Measurements from ENCODE around the gene RCN2. TPM values are rescaled to one million over a fixed set of nuclear protein-coding genes. Genes with fewer than 3 reads are reported as not detected.

RCN2 gene
- total RNA-seq, 1 experiment from 2014 or later: 78.6 TPM

DNA sequence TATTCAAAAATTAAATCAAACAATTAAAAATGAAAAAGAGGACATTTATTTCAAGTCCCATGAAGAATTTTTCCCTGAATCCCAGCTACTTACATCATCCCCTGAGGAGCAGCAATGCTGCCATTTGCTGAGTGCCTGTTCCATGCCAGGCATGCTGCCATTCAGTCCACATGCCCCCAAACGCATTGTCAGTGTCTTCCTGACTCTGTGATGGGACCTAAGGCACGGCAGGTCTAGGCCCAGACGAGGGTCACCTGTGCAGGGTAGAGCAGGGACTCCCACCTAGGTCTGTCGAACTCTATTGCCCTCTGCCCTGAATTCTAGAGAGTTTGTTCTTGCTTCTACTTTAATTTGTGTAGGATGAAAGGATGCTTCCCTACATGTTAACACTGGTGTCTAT, 70.4 kb downstream of the RCN2 start:
- no peak overlapping the region for H3K27ac ChIP-seq (ENCODE audit: low read depth, low read length, poor library complexity, severe bottlenecking)
- H3K36me3 ChIP-seq (ENCODE audit: insufficient read depth, low read length, poor library complexity, severe bottlenecking): no peaks in the 10 kb centered on the region
- BruUV-seq (replicated peaks): no TSS peak
- no peak overlapping the region for H3K4me3 ChIP-seq (ENCODE audit: low read depth, low read length, poor library complexity, severe bottlenecking)
- no peak for DNase-seq (ENCODE audit: low spot score)
- H3K27me3 ChIP-seq (replicated peaks; ENCODE audit: insufficient read depth, low read depth, low read length, poor library complexity): no peaks in the 10 kb centered on the region
- TF ChIP-seq EZH2 (IDR thresholded peaks at IDR 0.05; ENCODE audit: borderline replicate concordance, low read depth, low read length, poor library complexity, severe bottlenecking): no peak
- TF ChIP-seq, protein P1, sequence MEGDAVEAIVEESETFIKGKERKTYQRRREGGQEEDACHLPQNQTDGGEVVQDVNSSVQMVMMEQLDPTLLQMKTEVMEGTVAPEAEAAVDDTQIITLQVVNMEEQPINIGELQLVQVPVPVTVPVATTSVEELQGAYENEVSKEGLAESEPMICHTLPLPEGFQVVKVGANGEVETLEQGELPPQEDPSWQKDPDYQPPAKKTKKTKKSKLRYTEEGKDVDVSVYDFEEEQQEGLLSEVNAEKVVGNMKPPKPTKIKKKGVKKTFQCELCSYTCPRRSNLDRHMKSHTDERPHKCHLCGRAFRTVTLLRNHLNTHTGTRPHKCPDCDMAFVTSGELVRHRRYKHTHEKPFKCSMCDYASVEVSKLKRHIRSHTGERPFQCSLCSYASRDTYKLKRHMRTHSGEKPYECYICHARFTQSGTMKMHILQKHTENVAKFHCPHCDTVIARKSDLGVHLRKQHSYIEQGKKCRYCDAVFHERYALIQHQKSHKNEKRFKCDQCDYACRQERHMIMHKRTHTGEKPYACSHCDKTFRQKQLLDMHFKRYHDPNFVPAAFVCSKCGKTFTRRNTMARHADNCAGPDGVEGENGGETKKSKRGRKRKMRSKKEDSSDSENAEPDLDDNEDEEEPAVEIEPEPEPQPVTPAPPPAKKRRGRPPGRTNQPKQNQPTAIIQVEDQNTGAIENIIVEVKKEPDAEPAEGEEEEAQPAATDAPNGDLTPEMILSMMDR (conservative IDR thresholded peaks at IDR 0.05; ENCODE audit: low read depth, low read length): no peak
- intact Hi-C loops (cut with micrococcal nuclease; ENCODE audit: unreplicated experiment): no loop called here
- H3K9me3 ChIP-seq (ENCODE audit: low read depth, low read length, poor library complexity, severe bottlenecking): no peaks in the 10 kb centered on the region
- CTCF ChIA-PET: no interaction called here
- POLR2A ChIA-PET (ENCODE audit: low non-redundant PET): no interaction called here
- no peaks in the 10 kb centered on the region for H3K4me1 ChIP-seq (ENCODE audit: insufficient read depth, low read length, poor library complexity, severe bottlenecking)

DNA sequence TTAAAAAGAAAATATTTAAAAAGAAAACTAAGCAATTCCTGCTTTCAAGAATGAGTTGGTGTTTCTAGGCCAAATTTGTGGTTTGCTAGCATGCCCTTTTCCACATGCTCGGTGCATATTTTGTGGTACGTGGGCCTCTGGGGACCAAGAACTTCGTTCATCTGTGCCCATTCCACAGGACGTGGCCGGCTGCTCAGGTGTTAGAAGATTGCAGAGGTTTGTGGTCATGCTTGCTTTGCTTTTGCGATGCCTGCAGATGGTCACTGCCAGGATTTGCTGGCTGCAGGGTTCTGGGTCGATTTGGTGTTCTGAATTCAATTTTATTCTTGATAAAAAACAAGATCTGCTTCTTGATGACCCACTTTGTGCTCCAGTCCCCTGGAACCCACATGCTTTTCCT, 70.9 kb downstream of the RCN2 start:
- Histone ChIP-seq H3K27ac (ENCODE audit: low read depth, low read length, poor library complexity, severe bottlenecking) (no peak overlapping the region), H3K4me3 (ENCODE audit: low read depth, low read length, poor library complexity, severe bottlenecking) (no peak overlapping the region), H3K27me3 (replicated peaks; ENCODE audit: insufficient read depth, low read depth, low read length, poor library complexity) (no peaks in the 10 kb centered on the region), H3K36me3 (ENCODE audit: insufficient read depth, low read length, poor library complexity, severe bottlenecking) (no peaks in the 10 kb centered on the region), H3K4me1 (ENCODE audit: insufficient read depth, low read length, poor library complexity, severe bottlenecking) (no peaks in the 10 kb centered on the region), H3K9me3 (ENCODE audit: low read depth, low read length, poor library complexity, severe bottlenecking) (no peaks in the 10 kb centered on the region)
- POLR2A ChIA-PET (ENCODE audit: low non-redundant PET): no interaction called here
- CTCF ChIA-PET: no interaction called here
- BruUV-seq (replicated peaks): no TSS peak
- no peak for TF ChIP-seq EZH2 (IDR thresholded peaks at IDR 0.05; ENCODE audit: borderline replicate concordance, low read depth, low read length, poor library complexity, severe bottlenecking)
- TF ChIP-seq, protein P1 (conservative IDR thresholded peaks at IDR 0.05; ENCODE audit: low read depth, low read length): no peak
- intact Hi-C loops (cut with micrococcal nuclease; ENCODE audit: unreplicated experiment): no loop called here
- no peak for DNase-seq (ENCODE audit: low spot score)

DNA sequence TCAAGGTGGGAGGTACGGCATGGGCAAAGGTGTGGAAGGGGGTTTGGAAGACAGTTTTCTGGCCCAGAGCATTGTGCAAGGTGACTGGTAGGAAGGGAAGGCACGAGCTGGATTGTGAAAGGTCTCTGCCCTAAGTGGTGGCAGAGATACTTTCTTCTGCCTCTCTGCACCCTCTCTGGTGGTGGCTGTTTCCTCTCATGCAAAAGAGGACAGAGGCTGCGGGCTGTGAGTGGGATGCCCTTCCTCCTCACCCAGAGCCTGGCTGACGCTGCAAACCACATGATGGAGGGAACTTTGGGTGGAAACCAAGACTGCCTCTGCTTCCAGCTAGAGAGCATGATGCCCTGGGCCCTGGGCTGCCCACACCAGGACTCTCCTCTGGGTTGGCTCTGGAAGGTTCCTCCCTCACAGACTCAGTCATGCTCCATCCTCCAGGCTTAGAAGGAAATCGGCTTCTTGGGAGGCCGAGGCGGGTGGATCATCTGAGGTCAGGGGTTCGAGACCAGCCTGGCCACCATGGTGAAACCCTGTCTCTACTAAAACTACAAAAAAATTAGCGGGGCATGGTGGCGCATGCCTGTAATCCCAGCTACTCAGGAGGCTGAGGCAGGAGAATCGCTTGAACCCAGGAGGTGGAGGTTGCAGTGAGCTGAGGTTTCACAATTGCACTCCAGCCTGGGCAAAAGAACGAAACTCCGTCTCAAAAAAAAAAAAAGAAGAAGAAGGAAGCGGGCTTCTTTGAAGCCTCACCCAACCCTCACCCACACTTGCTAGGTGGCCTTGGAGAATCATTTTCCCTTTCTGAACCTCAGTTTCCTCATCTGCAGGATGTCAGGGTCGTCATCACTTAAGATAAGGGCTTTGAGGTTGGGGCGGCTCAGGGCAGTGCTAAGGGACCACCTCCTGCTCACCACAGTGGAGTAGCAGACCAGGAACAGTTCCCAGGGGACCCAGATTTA, 71.7 kb downstream of the RCN2 start:
- no peak for DNase-seq (ENCODE audit: low spot score)

More for the DNA sequence above, 71.7 kb downstream of the RCN2 start:
- ChIA-PET CTCF (no interaction called here), POLR2A (ENCODE audit: low non-redundant PET) (no interaction called here)
- H3K9me3 ChIP-seq (ENCODE audit: low read depth, low read length, poor library complexity, severe bottlenecking): no peaks in the 10 kb centered on the region
- BruUV-seq (replicated peaks): no TSS peak
- no peak overlapping the region for H3K4me3 ChIP-seq (ENCODE audit: low read depth, low read length, poor library complexity, severe bottlenecking)
- H3K36me3 ChIP-seq (ENCODE audit: insufficient read depth, low read length, poor library complexity, severe bottlenecking): no peaks in the 10 kb centered on the region
- intact Hi-C loops (cut with micrococcal nuclease; ENCODE audit: unreplicated experiment): no loop called here
- H3K4me1 ChIP-seq (ENCODE audit: insufficient read depth, low read length, poor library complexity, severe bottlenecking): no peaks in the 10 kb centered on the region
- no peak overlapping the region for H3K27ac ChIP-seq (ENCODE audit: low read depth, low read length, poor library complexity, severe bottlenecking)
- no peaks in the 10 kb centered on the region for H3K27me3 ChIP-seq (replicated peaks; ENCODE audit: insufficient read depth, low read depth, low read length, poor library complexity)
- TF ChIP-seq, protein P1 (conservative IDR thresholded peaks at IDR 0.05; ENCODE audit: low read depth, low read length): no peak
- no peak for TF ChIP-seq EZH2 (IDR thresholded peaks at IDR 0.05; ENCODE audit: borderline replicate concordance, low read depth, low read length, poor library complexity, severe bottlenecking)

Other genes with a start within 250 kb of the RCN2 start
- 21.5 and 28.5 TPM in 2 replicates for gene SCAPER, start 26.4 kb upstream of the RCN2 start, total RNA-seq (2021)
- gene PSTPIP1, start 63.4 kb downstream of the RCN2 start, total RNA-seq (2021): not detected in 2 replicates
- gene TSPAN3, start 139.4 kb downstream of the RCN2 start, total RNA-seq (2021): 219 and 224 TPM in 2 replicates